NCI-H2081 (cell line): ENCODE results near the gene PLCE1.

Experiments used
- DNase-seq, 2 experiments: peaks; one replicate each; lab custom pipeline; 2025; lab: John Stamatoyannopoulos, UW

The PLCE1 gene

DNA sequence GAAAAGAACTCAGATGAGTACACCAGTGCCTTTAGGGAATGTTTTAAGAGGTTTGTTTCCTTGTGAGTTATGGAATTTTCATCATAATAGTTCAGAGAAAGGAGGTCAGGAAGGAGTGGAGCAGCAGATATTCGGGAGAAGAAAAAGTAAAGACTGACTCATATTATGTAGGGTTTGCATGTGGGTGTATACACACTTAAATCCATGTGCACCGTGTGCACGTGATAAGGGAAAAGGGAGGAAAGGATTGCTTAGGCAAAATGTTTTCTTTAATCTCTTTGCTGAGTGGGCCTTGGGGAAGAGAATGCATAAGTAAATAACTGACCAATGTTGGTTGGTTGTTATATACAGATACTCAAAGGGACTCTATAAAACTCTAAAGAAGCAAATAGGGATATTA, 30.2 kb downstream of the PLCE1 start:
- no peak for DNase-seq

- no peak for DNase-seq
Observed at GRCh38 chr10:94024407-94024806, 30.7 kb downstream of the PLCE1 start.

DNA sequence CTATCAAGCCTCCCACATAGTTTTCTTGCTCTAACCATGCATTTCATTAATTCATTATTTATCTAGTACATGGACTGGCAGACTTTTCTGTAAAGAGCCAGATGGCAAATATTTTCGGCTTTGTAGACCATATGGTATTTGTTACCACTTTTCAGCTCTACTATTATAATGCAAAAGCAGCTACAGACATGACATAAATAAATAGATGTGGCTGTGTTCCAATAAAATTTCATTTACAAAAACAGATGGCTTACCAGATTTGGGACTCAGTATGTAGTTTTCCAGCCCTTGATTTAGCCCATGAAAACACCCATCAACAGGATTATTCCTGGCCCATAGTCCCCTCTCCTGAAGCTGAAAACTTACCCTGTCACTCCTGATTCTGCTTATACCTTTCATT, 32.1 kb downstream of the PLCE1 start:
- DNase-seq, result no peak

GRCh38 chr10:94027197-94027596, 33.5 kb downstream of the PLCE1 start:
- DNase-seq, result no peak

GRCh38 chr10:94029955-94030354, 36.2 kb downstream of the PLCE1 start:
- no peak for DNase-seq

DNA sequence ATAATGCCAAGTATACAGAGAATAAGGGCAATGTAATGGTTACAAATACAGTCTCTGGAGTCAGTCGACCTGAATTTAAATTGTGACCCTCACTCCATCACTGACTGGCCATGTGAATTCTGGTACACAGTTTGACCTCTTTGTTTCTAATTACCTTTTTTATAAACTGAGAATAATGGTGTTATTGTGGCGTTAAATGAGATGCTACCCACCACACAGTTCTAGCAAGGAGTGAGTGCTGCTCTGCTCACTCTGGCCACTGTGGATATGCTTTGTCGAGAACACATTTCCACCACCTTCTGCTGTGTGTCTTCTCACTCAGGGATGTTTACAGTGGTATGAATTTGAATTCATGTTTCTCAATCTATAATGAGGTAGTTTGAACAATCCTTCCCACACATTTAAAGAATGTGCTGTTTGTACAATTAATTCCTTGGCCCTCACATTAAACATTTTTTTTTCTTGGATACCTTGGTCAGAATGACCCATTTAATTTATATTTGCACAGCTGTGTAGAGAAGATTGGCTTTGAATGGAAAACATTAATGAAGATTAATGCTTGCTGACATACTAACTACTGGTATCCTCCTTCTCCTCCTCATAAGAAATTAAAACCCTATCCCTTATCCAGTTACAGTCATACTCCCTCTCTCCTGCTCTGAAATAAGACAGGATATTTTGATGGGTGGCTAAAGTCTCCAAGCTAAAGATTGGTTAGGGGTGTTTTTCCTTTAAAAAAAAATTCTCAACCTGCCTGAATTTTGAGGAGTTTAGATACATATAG, 42.4 kb downstream of the PLCE1 start:
- DNase-seq, result no peak

- no peak for DNase-seq
Observed at GRCh38 chr10:94036766-94037033, 43.0 kb downstream of the PLCE1 start.

DNA sequence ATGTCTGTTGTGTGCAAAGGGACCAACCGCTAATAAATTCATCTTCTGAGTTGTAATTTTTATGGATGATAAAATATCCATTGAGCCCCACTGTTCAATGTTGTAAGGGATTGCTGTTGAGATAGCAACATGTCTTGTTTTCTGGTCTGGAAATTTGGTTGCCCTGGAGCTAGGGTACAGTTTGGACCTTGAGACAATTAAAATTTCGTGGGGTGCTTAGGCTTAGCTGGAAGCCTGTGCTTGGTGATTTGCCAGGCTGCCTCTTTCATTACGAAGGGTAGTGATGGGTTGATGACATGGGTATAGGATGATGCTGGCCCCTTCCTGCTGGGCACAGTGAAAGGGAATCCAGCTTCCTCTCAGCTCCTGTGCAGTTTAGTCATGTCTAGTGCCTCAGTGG, 43.6 kb downstream of the PLCE1 start:
- DNase-seq, result no peak

DNA sequence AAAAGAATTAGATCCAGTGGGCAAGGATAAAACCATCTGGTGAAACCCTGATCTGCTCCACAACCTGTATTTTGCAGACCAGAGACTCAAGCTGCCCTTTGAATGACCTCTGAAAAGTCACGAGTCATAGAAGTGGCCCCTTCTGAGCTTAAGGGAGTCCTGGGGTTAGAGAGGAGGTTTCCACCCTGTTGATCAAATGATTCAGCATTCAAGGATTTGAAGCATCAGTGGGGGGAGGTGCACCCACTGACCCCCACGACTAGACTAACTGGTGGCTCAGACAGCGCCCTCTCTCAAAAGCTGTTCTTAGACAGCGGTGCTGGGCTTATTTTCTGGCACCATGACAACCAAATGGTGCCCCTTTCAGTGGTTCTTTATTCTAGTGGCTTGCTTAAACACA, 44.3 kb downstream of the PLCE1 start:
- no peak for DNase-seq

GRCh38 chr10:94041206-94041605, 47.5 kb downstream of the PLCE1 start:
- no peak for DNase-seq

- no peak for DNase-seq
Observed at GRCh38 chr10:94042001-94042833, 48.5 kb downstream of the PLCE1 start.

DNA sequence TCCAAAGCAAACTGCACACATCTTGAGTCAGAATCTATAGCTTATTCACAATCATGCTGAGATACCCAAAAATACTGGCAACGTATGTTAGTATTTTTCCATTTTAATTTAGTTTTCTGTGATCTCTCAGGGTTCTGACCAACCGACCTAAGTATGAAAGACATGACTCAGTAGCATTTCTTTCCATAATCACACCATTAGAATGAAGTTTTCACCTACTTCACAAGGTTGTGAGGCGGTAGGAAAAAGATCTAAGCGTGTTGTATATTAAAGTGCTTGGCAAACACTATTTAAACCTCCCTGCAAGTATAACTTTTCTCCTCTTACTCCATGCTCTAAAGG, 49.1 kb downstream of the PLCE1 start:
- no peak for DNase-seq
